PC-9 (cell line): ENCODE results near the gene IER5L. TPM values are rescaled to one million over a fixed set of nuclear protein-coding genes. Genes with fewer than 3 reads are reported as not detected.

ENCODE experiments used
- BruUV-seq: library from RNA; stranded (reverse); fragments of 400-500 nt; replicated peaks from 2 replicates; lab custom pipeline; 2021; lab: Mats Ljungman, UMichigan
- CTCF ChIA-PET: fragments of 300-600 bp; sonication (Branson Sonifier 250); formaldehyde crosslinking; loops from one replicate; lab custom pipeline; 2022; ENCODE audit warnings: antibody characterized with exemption; lab: Charles Lee
- POLR2A ChIA-PET: fragments of 300-600 bp; sonication (Branson Sonifier 250); formaldehyde crosslinking; loops from one replicate; lab custom pipeline; 2022; ENCODE audit warnings: antibody characterized with exemption; ENCODE audit not compliant: unreplicated experiment; lab: Charles Lee
- DNase-seq, 2 experiments: peaks; one replicate each; pipeline versions ENCODE4 v3.0.0 to v3.0.0-alpha.2; 2015 to 2022; ENCODE audit warnings: mixed read lengths in 1 of 2
- H2AFZ ChIP-seq: fragments of 200-600 bp; sonication (generic); 2 replicates; pipeline ENCODE4 v1.8.1; 2017; ENCODE audit warnings: antibody characterized with exemption
- H3F3A ChIP-seq: fragments of 200-600 bp; sonication (generic); 2 replicates; pipeline ENCODE4 v1.8.1; 2017; ENCODE audit warnings: antibody characterized with exemption, mild to moderate bottlenecking, low read depth; ENCODE audit not compliant: insufficient read depth
- H3K27ac ChIP-seq: fragments of 200-600 bp; sonication (generic); 2 replicates; pipeline ENCODE4 v1.6.1; 2016; ENCODE audit warnings: mixed run types
- H3K27me3 ChIP-seq: fragments of 200-600 bp; sonication (generic); 2 replicates; pipeline ENCODE4 v1.6.1; 2016; ENCODE audit warnings: low read depth, mixed run types; ENCODE audit not compliant: insufficient read depth
- H3K36me3 ChIP-seq: fragments of 200-600 bp; sonication (generic); 2 replicates; pipeline ENCODE4 v1.6.1; 2016; ENCODE audit warnings: low read depth, mixed run types
- H3K4me1 ChIP-seq: fragments of 200-600 bp; sonication (generic); replicated peaks from 2 replicates; pipeline ENCODE4 v1.6.1; 2016; ENCODE audit warnings: mixed run types; ENCODE audit not compliant: insufficient read depth
- H3K4me2 ChIP-seq: fragments of 200-600 bp; sonication (generic); 2 replicates; pipeline ENCODE4 v1.6.1; 2017; ENCODE audit warnings: mixed run types
- H3K4me3 ChIP-seq: fragments of 200-600 bp; sonication (generic); 2 replicates; pipeline ENCODE4 v1.6.1; 2016; ENCODE audit warnings: mixed run types
- H3K79me2 ChIP-seq: fragments of 200-600 bp; sonication (generic); 2 replicates; pipeline ENCODE4 v1.6.1; 2017; ENCODE audit warnings: low read depth, mixed run types
- H3K9me2 ChIP-seq: fragments of 200-600 bp; sonication (generic); 2 replicates; pipeline ENCODE4 v1.8.1; 2017; ENCODE audit warnings: mild to moderate bottlenecking; ENCODE audit not compliant: insufficient read depth
- H3K9me3 ChIP-seq: fragments of 200-600 bp; sonication (generic); 2 replicates; pipeline ENCODE4 v1.8.1; 2016; ENCODE audit warnings: low read depth; ENCODE audit not compliant: insufficient read depth
- H4K20me1 ChIP-seq: fragments of 200-600 bp; sonication (generic); 2 replicates; pipeline ENCODE4 v1.8.1; 2017; ENCODE audit not compliant: insufficient read depth
- CTCF ChIP-seq: fragments of 200-600 bp; sonication (generic); conservative IDR thresholded peaks from 2 replicates; pipeline ENCODE4 v1.6.1; 2017; ENCODE audit warnings: mixed run types, antibody characterized with exemption, mild to moderate bottlenecking, moderate library complexity
- EZH2 ChIP-seq: fragments of 200-600 bp; sonication (generic); IDR thresholded peaks from 2 replicates; pipeline ENCODE4 v1.8.0; 2017; ENCODE audit warnings: antibody characterized with exemption, low read depth
- intact Hi-C: fragments of 100-400 bp; cut with micrococcal nuclease; formaldehyde crosslinking; loops from one replicate; pipeline ENCODE4 v1.10.0; 2022; ENCODE audit not compliant: unreplicated experiment
- total RNA-seq: library from RNA; stranded (reverse); gene quantifications from 2 replicates; pipeline ENCODE4 v1.2.3, GENCODE V29; 2021

Gene IER5L
- total RNA-seq, 1 experiment from 2014 or later, result 37.3 TPM

- no TSS peak for BruUV-seq
- no peaks in the 10 kb centered on the region for H3K27me3 ChIP-seq
- POLR2A ChIA-PET, result no interaction called here
- H3K79me2 ChIP-seq, result no peaks in the 10 kb centered on the region
- DNase-seq, result no peak
- no peak overlapping the region for H3K4me2 ChIP-seq
- H4K20me1 ChIP-seq, result no peaks in the 10 kb centered on the region
- H3K36me3 ChIP-seq, result no peaks in the 10 kb centered on the region
- no peaks in the 10 kb centered on the region for H3K9me2 ChIP-seq
- H3K9me3 ChIP-seq, result no peaks in the 10 kb centered on the region
- H3K4me3 ChIP-seq, result no peak overlapping the region
- TF ChIP-seq CTCF (no peak), EZH2 (no peak)
- no peaks in the 10 kb centered on the region for H3F3A ChIP-seq
- intact Hi-C loops, result no loop called here
- no peak overlapping the region for H3K27ac ChIP-seq
- CTCF ChIA-PET, result no interaction called here
- H2AFZ ChIP-seq, result no peak overlapping the region
- no peaks in the 10 kb centered on the region for H3K4me1 ChIP-seq
These were observed 21.9 kb downstream of the IER5L start for GRCh38 chr9:129156163-129156562.

GRCh38 chr9:129154866-129155477 lies 23.1 kb downstream of the IER5L start:
- H4K20me1 ChIP-seq, result no peaks in the 10 kb centered on the region
- no peaks in the 10 kb centered on the region for H3K36me3 ChIP-seq
- no peak overlapping the region for H3K4me3 ChIP-seq
- intact Hi-C loops, result no loop called here
- H3K27ac ChIP-seq, result no peak overlapping the region
- CTCF ChIA-PET, result no interaction called here
- no peaks in the 10 kb centered on the region for H3K4me1 ChIP-seq
- no peaks in the 10 kb centered on the region for H3F3A ChIP-seq
- POLR2A ChIA-PET, result no interaction called here
- DNase-seq, result no peak
- no peaks in the 10 kb centered on the region for H3K27me3 ChIP-seq
- no peaks in the 10 kb centered on the region for H3K79me2 ChIP-seq
- H3K9me2 ChIP-seq, result no peaks in the 10 kb centered on the region
- BruUV-seq, result no TSS peak
- no peak for TF ChIP-seq CTCF
- no peak for TF ChIP-seq EZH2
- no peaks in the 10 kb centered on the region for H3K9me3 ChIP-seq
- no peak overlapping the region for H3K4me2 ChIP-seq
- no peak overlapping the region for H2AFZ ChIP-seq

GRCh38 chr9:129151469-129151868 lies 26.6 kb downstream of the IER5L start:
- H3K79me2 ChIP-seq, result no peaks in the 10 kb centered on the region
- no peaks in the 10 kb centered on the region for H3K4me1 ChIP-seq
- H3K9me3 ChIP-seq, result no peaks in the 10 kb centered on the region
- ChIA-PET CTCF (no interaction called here), POLR2A (interaction anchor here (0.6 kb wide), 1 partner anchor 10 kb away, joined by 10 read pairs; no protein-coding TSS in a partner anchor)
- H3K27me3 ChIP-seq, result no peaks in the 10 kb centered on the region
- no peaks in the 10 kb centered on the region for H3F3A ChIP-seq
- H3K9me2 ChIP-seq, result no peaks in the 10 kb centered on the region
- no peak overlapping the region for H3K27ac ChIP-seq
- TF ChIP-seq CTCF (no peak), EZH2 (no peak)
- DNase-seq, result no peak
- H3K4me2 ChIP-seq, result no peak overlapping the region
- no TSS peak for BruUV-seq
- no peak overlapping the region for H2AFZ ChIP-seq
- H4K20me1 ChIP-seq, result no peaks in the 10 kb centered on the region
- intact Hi-C loops, result no loop called here
- no peak overlapping the region for H3K4me3 ChIP-seq
- no peaks in the 10 kb centered on the region for H3K36me3 ChIP-seq
